Measurements from ENCODE around the gene PIP5K1C.
"Not testable (repeated sequence)": the region's sequence is repeated elsewhere in the genome, so short reads cannot be mapped to it uniquely, and the experiment has no call there.

The PIP5K1C gene

GRCh38 chr19:3586127-3586626 is 114.1 kb downstream of the PIP5K1C start:
- Histone ChIP-seq H3K36me3 (replicated peaks) (no peaks in the 10 kb centered on the region), H3K27me3 (replicated peaks) (no peaks in the 10 kb centered on the region), H3K27ac (no peak overlapping the region), H3K4me3 (ENCODE audit: low read depth, low read length) (peak overlapping the region; percentile 45)
- in situ Hi-C loops (cut with HindIII; ENCODE audit: low pct_ligation_motif_present, low sequenced_read_pairs): no loop called here
- no peak for DNase-seq
- TF ChIP-seq, protein P1, sequence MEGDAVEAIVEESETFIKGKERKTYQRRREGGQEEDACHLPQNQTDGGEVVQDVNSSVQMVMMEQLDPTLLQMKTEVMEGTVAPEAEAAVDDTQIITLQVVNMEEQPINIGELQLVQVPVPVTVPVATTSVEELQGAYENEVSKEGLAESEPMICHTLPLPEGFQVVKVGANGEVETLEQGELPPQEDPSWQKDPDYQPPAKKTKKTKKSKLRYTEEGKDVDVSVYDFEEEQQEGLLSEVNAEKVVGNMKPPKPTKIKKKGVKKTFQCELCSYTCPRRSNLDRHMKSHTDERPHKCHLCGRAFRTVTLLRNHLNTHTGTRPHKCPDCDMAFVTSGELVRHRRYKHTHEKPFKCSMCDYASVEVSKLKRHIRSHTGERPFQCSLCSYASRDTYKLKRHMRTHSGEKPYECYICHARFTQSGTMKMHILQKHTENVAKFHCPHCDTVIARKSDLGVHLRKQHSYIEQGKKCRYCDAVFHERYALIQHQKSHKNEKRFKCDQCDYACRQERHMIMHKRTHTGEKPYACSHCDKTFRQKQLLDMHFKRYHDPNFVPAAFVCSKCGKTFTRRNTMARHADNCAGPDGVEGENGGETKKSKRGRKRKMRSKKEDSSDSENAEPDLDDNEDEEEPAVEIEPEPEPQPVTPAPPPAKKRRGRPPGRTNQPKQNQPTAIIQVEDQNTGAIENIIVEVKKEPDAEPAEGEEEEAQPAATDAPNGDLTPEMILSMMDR (IDR thresholded peaks at IDR 0.05; ENCODE audit: low read depth, low read length, missing control alignments): peak; percentile 79

- in situ Hi-C loops (cut with HindIII; ENCODE audit: low pct_ligation_motif_present, low sequenced_read_pairs): no loop called here
- H3K36me3 ChIP-seq (replicated peaks): no peaks in the 10 kb centered on the region
- no peak within 1 kb of the TSS for H3K27ac ChIP-seq
- H3K27me3 ChIP-seq (replicated peaks): no peaks in the 10 kb centered on the region
- TF ChIP-seq, protein P1 (IDR thresholded peaks at IDR 0.05; ENCODE audit: low read depth, low read length, missing control alignments): no peak
- H3K4me3 ChIP-seq (ENCODE audit: low read depth, low read length): peak within 1 kb of the TSS; percentile 45
- no peak for DNase-seq
These were observed 114.8 kb downstream of the PIP5K1C start, which contains the start of gene GIPC3 for GRCh38 chr19:3585301-3586126. Gene GIPC3 (plus strand): TSS chr19:3585478. CDS start chr19:3585598, 120 bp downstream.

DNA sequence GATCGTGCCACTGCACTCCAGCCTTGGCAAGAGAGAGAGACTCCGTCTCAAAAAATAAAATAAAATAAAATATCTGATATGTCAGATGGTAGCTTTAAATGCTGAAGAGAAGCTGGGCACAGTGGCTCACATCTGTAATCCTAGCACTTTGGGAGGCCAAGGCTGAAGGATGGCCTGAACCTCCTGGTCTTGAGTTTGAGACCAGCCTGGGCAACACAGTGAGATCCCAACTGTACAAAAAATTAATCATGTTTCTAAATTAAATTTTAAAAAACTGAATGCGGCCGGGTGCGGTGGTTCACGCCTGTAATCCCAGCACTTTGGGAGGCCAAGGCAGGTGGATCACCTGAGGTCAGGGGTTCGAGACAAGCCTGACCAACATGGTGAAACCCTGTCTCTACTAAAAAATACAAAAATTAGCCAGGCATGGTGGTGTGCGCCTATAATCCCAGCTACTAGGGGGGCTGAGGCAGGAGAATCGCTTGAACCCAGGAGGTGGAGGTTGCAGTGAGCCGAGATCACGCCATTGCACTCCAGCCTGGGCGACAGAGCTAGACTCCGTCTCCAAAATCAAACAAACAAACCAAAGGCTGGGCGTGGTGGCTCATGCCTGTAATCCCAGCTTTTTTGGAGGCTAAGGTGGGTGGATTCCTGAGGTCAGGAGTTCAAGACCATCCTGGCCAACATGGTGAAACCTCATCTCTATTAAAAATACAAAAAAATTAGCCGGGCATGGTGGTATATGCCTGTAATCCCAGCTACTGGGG is 116.0 kb downstream of the PIP5K1C start:
- in situ Hi-C loops (cut with HindIII; ENCODE audit: low pct_ligation_motif_present, low sequenced_read_pairs): not testable (repeated sequence)

GRCh38 chr19:3581792-3582191 is 118.5 kb downstream of the PIP5K1C start:
- H3K27ac ChIP-seq; H3K27me3 ChIP-seq (replicated peaks); in situ Hi-C loops (cut with HindIII; ENCODE audit: low pct_ligation_motif_present, low sequenced_read_pairs); H3K4me3 ChIP-seq (ENCODE audit: low read depth, low read length); DNase-seq; H3K36me3 ChIP-seq (replicated peaks): not testable (repeated sequence)

More for the DNA sequence above, 116.0 kb downstream of the PIP5K1C start:
- not testable (repeated sequence) for H3K27ac ChIP-seq; H3K4me3 ChIP-seq (ENCODE audit: low read depth, low read length); H3K36me3 ChIP-seq (replicated peaks); DNase-seq; H3K27me3 ChIP-seq (replicated peaks)
